ENCODE data around the gene KRTAP4-6. TPM values are rescaled to one million over a fixed set of nuclear protein-coding genes. Genes with fewer than 3 reads are reported as not detected.
"Not testable (repeated sequence)": the region's sequence is repeated elsewhere in the genome, so short reads cannot be mapped to it uniquely, and the experiment has no call there.

The KRTAP4-6 gene
- not detected in 2 replicates for polyA plus RNA-seq (2013)

- peaks cover 7% of the 10 kb centered on the region for H3K9me3 ChIP-seq (ENCODE audit: insufficient read depth, low read depth, low read length)
- H3K14ac ChIP-seq (ENCODE audit: low read length) = no peak within 1 kb of the TSS
- no peak within 1 kb of the TSS for H3K4ac ChIP-seq (ENCODE audit: low read depth, low read length)
- no peak within 1 kb of the TSS for H2BK5ac ChIP-seq (ENCODE audit: low read depth, low read length, poor library complexity)
- no peak within 1 kb of the TSS for H3K4me2 ChIP-seq (ENCODE audit: low read length)
- H3K79me1 ChIP-seq (ENCODE audit: low read length) = no peaks in the 10 kb centered on the region
- no peak within 1 kb of the TSS for H2AFZ ChIP-seq (ENCODE audit: insufficient read depth, low read length, poor library complexity)
- H3K23ac ChIP-seq (ENCODE audit: low read length) = no peak within 1 kb of the TSS
- no peak within 1 kb of the TSS for H3K9ac ChIP-seq (ENCODE audit: low read length)
- no peak within 1 kb of the TSS for H2BK12ac ChIP-seq (ENCODE audit: low read length)
- no peak within 1 kb of the TSS for H3K18ac ChIP-seq (ENCODE audit: low read length)
- H3K27me3 ChIP-seq (ENCODE audit: insufficient read depth, low read length) = no peaks in the 10 kb centered on the region
- no peak within 1 kb of the TSS for H4K8ac ChIP-seq (ENCODE audit: low read depth, low read length)
- peak within 1 kb of the TSS; percentile 53 for H3K4me3 ChIP-seq (ENCODE audit: low read depth, low read length)
- H2BK120ac ChIP-seq (ENCODE audit: insufficient read depth, low read length, poor library complexity) = no peak within 1 kb of the TSS
- H3K27ac ChIP-seq (ENCODE audit: low read depth, low read length) = no peak within 1 kb of the TSS
- DNase-seq = peak; percentile 73 to 90
- H3K79me2 ChIP-seq (ENCODE audit: control insufficient read depth, insufficient read depth, low read length, poor library complexity) = no peaks in the 10 kb centered on the region
- H4K91ac ChIP-seq (ENCODE audit: low read depth, low read length) = no peak within 1 kb of the TSS
- no CpG with 5 or more reads among the region's 6 CpGs for WGBS (ENCODE audit: extremely low coverage, insufficient coverage, insufficient read length)
- H4K12ac ChIP-seq (ENCODE audit: low read depth, low read length) = no peak within 1 kb of the TSS
- H3K36me3 ChIP-seq (ENCODE audit: control insufficient read depth in 1 of 2, insufficient read depth in 2 of 2, low read length in 2 of 2) = no peaks in the 10 kb centered on the region
- H2AK5ac ChIP-seq (ENCODE audit: low read length) = no peak within 1 kb of the TSS
- H3K4me1 ChIP-seq (ENCODE audit: control insufficient read depth in 1 of 2, insufficient read depth in 2 of 2, low read length in 2 of 2) = no peaks in the 10 kb centered on the region
Measured at GRCh38 chr17:41140360-41141131, at the start of gene KRTAP4-6. TSS of gene KRTAP4-6 (minus strand) at chr17:41140544. CDS start at chr17:41140487, 57 bp downstream.

- H2BK5ac ChIP-seq (ENCODE audit: low read depth, low read length, poor library complexity); H4K12ac ChIP-seq (ENCODE audit: low read depth, low read length); H2BK12ac ChIP-seq (ENCODE audit: low read length); H3K79me2 ChIP-seq (ENCODE audit: control insufficient read depth, insufficient read depth, low read length, poor library complexity); H3K4ac ChIP-seq (ENCODE audit: low read depth, low read length); DNase-seq; H4K91ac ChIP-seq (ENCODE audit: low read depth, low read length); H2AFZ ChIP-seq (ENCODE audit: insufficient read depth, low read length, poor library complexity); H3K23ac ChIP-seq (ENCODE audit: low read length); H3K9ac ChIP-seq (ENCODE audit: low read length); H3K4me1 ChIP-seq (ENCODE audit: control insufficient read depth in 1 of 2, insufficient read depth in 2 of 2, low read length in 2 of 2); H3K79me1 ChIP-seq (ENCODE audit: low read length); H4K8ac ChIP-seq (ENCODE audit: low read depth, low read length); H3K18ac ChIP-seq (ENCODE audit: low read length); H3K9me3 ChIP-seq (ENCODE audit: insufficient read depth, low read depth, low read length); H3K4me3 ChIP-seq (ENCODE audit: low read depth, low read length); H3K4me2 ChIP-seq (ENCODE audit: low read length); H3K27me3 ChIP-seq (ENCODE audit: insufficient read depth, low read length); H3K36me3 ChIP-seq (ENCODE audit: control insufficient read depth in 1 of 2, insufficient read depth in 2 of 2, low read length in 2 of 2); H2AK5ac ChIP-seq (ENCODE audit: low read length); H3K14ac ChIP-seq (ENCODE audit: low read length); H2BK120ac ChIP-seq (ENCODE audit: insufficient read depth, low read length, poor library complexity); H3K27ac ChIP-seq (ENCODE audit: low read depth, low read length): not testable (repeated sequence)
- WGBS (ENCODE audit: extremely low coverage, insufficient coverage, insufficient read length) = no CpG with 5 or more reads among the region's 1 CpG
Measured at GRCh38 chr17:41189837-41190318, 49.5 kb upstream of the KRTAP4-6 start, which contains the start of gene KRTAP9-1. TSS of gene KRTAP9-1 (plus strand) at chr17:41189887. CDS start at chr17:41189887, 0 bp downstream.

DNA sequence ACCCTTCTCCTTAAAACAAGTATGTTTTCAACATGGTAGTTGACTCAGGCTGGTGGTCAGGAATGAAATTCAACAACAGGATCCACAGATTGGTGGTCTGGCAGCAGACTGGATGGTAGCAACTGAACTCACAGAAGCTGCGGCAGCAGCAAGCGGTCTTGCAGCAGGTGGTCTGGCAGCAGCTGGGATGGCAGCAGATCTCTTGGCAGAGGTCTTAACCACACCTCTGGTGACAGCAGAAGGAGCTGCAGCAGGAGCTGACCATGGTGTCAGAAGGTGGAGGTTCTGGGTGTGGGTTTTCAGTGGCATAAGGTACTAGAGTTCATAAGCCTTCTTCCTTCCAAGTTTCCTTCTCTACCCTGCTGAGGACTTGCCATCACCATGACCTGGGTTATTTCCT lies 46.5 kb upstream of the KRTAP4-6 start:
- Histone ChIP-seq H3K23ac (ENCODE audit: low read length) (no peak overlapping the region), H3K27me3 (ENCODE audit: insufficient read depth, low read length) (no peaks in the 10 kb centered on the region), H3K18ac (ENCODE audit: low read length) (no peak overlapping the region), H3K9ac (ENCODE audit: low read length) (no peak overlapping the region), H4K91ac (ENCODE audit: low read depth, low read length) (no peak overlapping the region), H2BK120ac (ENCODE audit: insufficient read depth, low read length, poor library complexity) (no peak overlapping the region), H3K79me2 (ENCODE audit: control insufficient read depth, insufficient read depth, low read length, poor library complexity) (no peaks in the 10 kb centered on the region), H4K12ac (ENCODE audit: low read depth, low read length) (no peak overlapping the region), H2BK5ac (ENCODE audit: low read depth, low read length, poor library complexity) (no peak overlapping the region), H2AK5ac (ENCODE audit: low read length) (no peak overlapping the region), H4K8ac (ENCODE audit: low read depth, low read length) (no peak overlapping the region), H3K9me3 (ENCODE audit: insufficient read depth, low read depth, low read length) (no peaks in the 10 kb centered on the region), H3K27ac (ENCODE audit: low read depth, low read length) (no peak overlapping the region), H3K36me3 (ENCODE audit: control insufficient read depth in 1 of 2, insufficient read depth in 2 of 2, low read length in 2 of 2) (no peaks in the 10 kb centered on the region), H3K4me2 (ENCODE audit: low read length) (no peak overlapping the region), H3K14ac (ENCODE audit: low read length) (no peak overlapping the region), H2BK12ac (ENCODE audit: low read length) (no peak overlapping the region), H3K4me3 (ENCODE audit: low read depth, low read length) (no peak overlapping the region), H2AFZ (ENCODE audit: insufficient read depth, low read length, poor library complexity) (no peak overlapping the region), H3K4ac (ENCODE audit: low read depth, low read length) (no peak overlapping the region), H3K4me1 (ENCODE audit: control insufficient read depth in 1 of 2, insufficient read depth in 2 of 2, low read length in 2 of 2) (no peaks in the 10 kb centered on the region), H3K79me1 (ENCODE audit: low read length) (no peaks in the 10 kb centered on the region)
- no peak for DNase-seq
- WGBS (ENCODE audit: extremely low coverage, insufficient coverage, insufficient read length) = no CpG with 5 or more reads among the region's 2 CpGs

GRCh38 chr17:41185001-41185400 lies 44.7 kb upstream of the KRTAP4-6 start:
- Histone ChIP-seq H2BK12ac (ENCODE audit: low read length) (no peak overlapping the region), H4K91ac (ENCODE audit: low read depth, low read length) (no peak overlapping the region), H3K4me3 (ENCODE audit: low read depth, low read length) (no peak overlapping the region), H3K79me1 (ENCODE audit: low read length) (no peaks in the 10 kb centered on the region), H3K4ac (ENCODE audit: low read depth, low read length) (no peak overlapping the region), H3K9ac (ENCODE audit: low read length) (no peak overlapping the region), H3K9me3 (ENCODE audit: insufficient read depth, low read depth, low read length) (no peaks in the 10 kb centered on the region), H2BK5ac (ENCODE audit: low read depth, low read length, poor library complexity) (no peak overlapping the region), H3K4me1 (ENCODE audit: control insufficient read depth in 1 of 2, insufficient read depth in 2 of 2, low read length in 2 of 2) (no peaks in the 10 kb centered on the region), H3K36me3 (ENCODE audit: control insufficient read depth in 1 of 2, insufficient read depth in 2 of 2, low read length in 2 of 2) (no peaks in the 10 kb centered on the region), H4K8ac (ENCODE audit: low read depth, low read length) (no peak overlapping the region), H2AFZ (ENCODE audit: insufficient read depth, low read length, poor library complexity) (no peak overlapping the region), H3K4me2 (ENCODE audit: low read length) (no peak overlapping the region), H3K27me3 (ENCODE audit: insufficient read depth, low read length) (no peaks in the 10 kb centered on the region), H3K23ac (ENCODE audit: low read length) (no peak overlapping the region), H3K79me2 (ENCODE audit: control insufficient read depth, insufficient read depth, low read length, poor library complexity) (no peaks in the 10 kb centered on the region), H3K27ac (ENCODE audit: low read depth, low read length) (no peak overlapping the region), H3K14ac (ENCODE audit: low read length) (no peak overlapping the region), H4K12ac (ENCODE audit: low read depth, low read length) (no peak overlapping the region), H2AK5ac (ENCODE audit: low read length) (no peak overlapping the region), H2BK120ac (ENCODE audit: insufficient read depth, low read length, poor library complexity) (no peak overlapping the region), H3K18ac (ENCODE audit: low read length) (no peak overlapping the region)
- no CpG with 5 or more reads among the region's 1 CpG for WGBS (ENCODE audit: extremely low coverage, insufficient coverage, insufficient read length)
- DNase-seq = no peak

Data from trophoblast cell (in vitro differentiated cells and primary cell).